ENCODE results near the gene SRSF3.

DNA sequence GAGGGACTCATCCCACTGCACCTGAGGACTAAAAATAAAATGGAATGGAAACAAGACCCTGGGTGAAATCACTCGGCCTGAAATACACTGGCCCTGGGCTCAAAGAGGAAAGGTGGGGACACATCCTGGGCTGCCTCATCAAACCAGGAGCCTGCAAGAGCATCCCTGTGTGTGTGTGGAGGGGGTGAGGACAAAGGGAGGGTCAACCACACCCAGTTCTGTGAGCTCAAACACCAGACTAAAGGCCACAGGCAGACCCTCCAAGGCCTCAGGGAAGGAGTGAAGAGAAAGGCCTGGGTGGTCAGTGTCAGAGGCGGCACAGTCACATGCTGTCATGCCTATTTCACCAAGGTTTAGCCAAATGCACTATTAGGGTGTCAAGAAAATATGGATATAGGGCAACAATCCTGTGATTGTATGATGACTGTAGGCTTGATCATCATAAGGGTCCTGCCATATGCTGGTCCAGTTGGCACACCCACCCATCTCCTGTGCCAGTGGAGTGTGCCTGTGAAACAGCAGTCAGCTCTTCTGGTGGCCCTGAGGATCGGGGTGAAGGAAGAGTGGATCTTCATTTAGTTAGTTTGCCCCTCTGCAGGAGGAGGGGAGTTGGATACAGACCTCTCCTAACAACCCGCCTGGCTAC lies 28.9 kb downstream of the SRSF3 start:
- TF ChIP-seq, protein P1, sequence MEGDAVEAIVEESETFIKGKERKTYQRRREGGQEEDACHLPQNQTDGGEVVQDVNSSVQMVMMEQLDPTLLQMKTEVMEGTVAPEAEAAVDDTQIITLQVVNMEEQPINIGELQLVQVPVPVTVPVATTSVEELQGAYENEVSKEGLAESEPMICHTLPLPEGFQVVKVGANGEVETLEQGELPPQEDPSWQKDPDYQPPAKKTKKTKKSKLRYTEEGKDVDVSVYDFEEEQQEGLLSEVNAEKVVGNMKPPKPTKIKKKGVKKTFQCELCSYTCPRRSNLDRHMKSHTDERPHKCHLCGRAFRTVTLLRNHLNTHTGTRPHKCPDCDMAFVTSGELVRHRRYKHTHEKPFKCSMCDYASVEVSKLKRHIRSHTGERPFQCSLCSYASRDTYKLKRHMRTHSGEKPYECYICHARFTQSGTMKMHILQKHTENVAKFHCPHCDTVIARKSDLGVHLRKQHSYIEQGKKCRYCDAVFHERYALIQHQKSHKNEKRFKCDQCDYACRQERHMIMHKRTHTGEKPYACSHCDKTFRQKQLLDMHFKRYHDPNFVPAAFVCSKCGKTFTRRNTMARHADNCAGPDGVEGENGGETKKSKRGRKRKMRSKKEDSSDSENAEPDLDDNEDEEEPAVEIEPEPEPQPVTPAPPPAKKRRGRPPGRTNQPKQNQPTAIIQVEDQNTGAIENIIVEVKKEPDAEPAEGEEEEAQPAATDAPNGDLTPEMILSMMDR (IDR thresholded peaks at IDR 0.05; ENCODE audit: poor library complexity): no peak
- TF ChIP-seq EZH2 (IDR thresholded peaks at IDR 0.05; ENCODE audit: borderline replicate concordance) (no peak), EZH2phosphoT487 (IDR thresholded peaks at IDR 0.05; ENCODE audit: low read depth, severe bottlenecking, unreplicated experiment) (no peak)

All from hepatocyte (in vitro differentiated cells).